PFSK-1 (cell line): Measurements from ENCODE around the gene DTYMK. TPM values are rescaled to one million over a fixed set of nuclear protein-coding genes. Genes with fewer than 3 reads are reported as not detected.

Experiments used
- FOXP2 ChIP-seq: optimal IDR thresholded peaks from 2 replicates; pipeline ENCODE3; 2011; ENCODE audit warnings: borderline replicate concordance, control low read depth, inconsistent platforms; ENCODE audit not compliant: insufficient read depth; ENCODE audit errors: extremely low read length, extremely low read depth
- POLR2AphosphoS5 ChIP-seq: IDR thresholded peaks from 2 replicates; pipeline ENCODE4 v1.6.1; 2012; ENCODE audit warnings: low read depth, mild to moderate bottlenecking, control low read depth, low read length, moderate library complexity
- SIN3A ChIP-seq: IDR thresholded peaks from 2 replicates; pipeline ENCODE4 v1.6.1; 2012; ENCODE audit warnings: mild to moderate bottlenecking, low read length, moderate library complexity, borderline replicate concordance; ENCODE audit not compliant: insufficient read depth
- TAF1 ChIP-seq: IDR thresholded peaks from 2 replicates; pipeline ENCODE4 v1.6.1; 2012; ENCODE audit warnings: low read length, control low read depth, borderline replicate concordance; ENCODE audit not compliant: insufficient read depth
- polyA plus RNA-seq: library from polyadenylated mRNA; unstranded; fragments of >200 nt; gene quantifications from one replicate; pipeline ENCODE4 v1.2.1, GENCODE V29; 2012; ENCODE audit warnings: low read depth, missing spikeins; ENCODE audit not compliant: insufficient read length
- TF ChIP-seq, protein P1 (sequence below), 2 experiments: IDR thresholded peaks; 2 replicates each; pipeline versions ENCODE4 v1.6.1 to v1.8.0; 2011 to 2012; ENCODE audit warnings: low read depth in 2 of 2, low read length in 2 of 2, control low read depth in 1 of 2, inconsistent platforms in 1 of 2, mild to moderate bottlenecking in 1 of 2, moderate library complexity in 1 of 2; ENCODE audit not compliant: insufficient read depth in 1 of 2

DTYMK gene, protein sequence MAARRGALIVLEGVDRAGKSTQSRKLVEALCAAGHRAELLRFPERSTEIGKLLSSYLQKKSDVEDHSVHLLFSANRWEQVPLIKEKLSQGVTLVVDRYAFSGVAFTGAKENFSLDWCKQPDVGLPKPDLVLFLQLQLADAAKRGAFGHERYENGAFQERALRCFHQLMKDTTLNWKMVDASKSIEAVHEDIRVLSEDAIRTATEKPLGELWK
- 49.2 TPM for polyA plus RNA-seq

DNA sequence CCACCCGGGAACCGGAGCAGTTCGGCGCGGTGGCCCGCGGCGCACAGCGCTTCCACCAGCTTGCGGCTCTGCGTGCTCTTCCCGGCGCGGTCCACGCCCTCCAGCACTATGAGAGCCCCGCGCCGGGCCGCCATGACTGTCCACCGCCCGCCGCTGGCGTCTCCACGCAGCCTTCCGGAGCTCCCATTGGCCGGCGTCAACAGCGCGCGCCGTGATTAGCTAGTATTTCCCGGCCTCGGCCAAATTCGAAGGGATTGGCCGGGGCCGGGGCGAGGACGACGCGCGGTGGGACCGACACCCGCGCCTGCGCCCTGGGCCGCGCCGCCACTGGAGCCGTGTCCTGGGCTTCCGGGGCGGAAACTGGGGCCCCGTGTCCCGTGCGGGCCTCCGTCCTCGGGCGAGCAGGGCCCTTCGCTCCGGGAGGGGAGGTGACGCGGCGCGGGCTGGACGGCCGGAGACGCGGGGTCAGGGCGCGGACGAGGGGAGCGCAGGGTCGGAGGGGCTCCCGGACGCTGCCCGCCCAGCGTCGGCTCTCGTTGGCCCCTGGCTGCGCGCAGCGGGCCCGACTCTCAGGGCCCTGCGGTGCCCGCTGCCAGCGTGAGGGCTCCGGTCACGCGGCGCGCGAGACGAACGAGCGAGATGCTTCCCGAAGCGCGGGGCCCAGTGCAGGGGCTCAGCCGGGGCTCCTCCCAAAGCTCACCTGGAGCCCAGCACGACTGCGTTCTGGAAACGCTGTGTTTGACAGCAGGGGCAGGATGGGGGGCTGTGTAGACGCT lies at the start of gene DTYMK:
Gene DTYMK, minus strand, starts transcription at position 166 of the 776 bp plus-strand sequence. Its CDS starts 32 bp downstream, at position 134.
- TF ChIP-seq POLR2AphosphoS5, result peak; percentile 88
- no peak; the same call in 1 of the 2 replicates for TF ChIP-seq SIN3A
- peak; percentile 88 for TF ChIP-seq FOXP2
- TF ChIP-seq TAF1, result peak; percentile 81; the same call in 1 of the 2 replicates
- TF ChIP-seq, protein P1, sequence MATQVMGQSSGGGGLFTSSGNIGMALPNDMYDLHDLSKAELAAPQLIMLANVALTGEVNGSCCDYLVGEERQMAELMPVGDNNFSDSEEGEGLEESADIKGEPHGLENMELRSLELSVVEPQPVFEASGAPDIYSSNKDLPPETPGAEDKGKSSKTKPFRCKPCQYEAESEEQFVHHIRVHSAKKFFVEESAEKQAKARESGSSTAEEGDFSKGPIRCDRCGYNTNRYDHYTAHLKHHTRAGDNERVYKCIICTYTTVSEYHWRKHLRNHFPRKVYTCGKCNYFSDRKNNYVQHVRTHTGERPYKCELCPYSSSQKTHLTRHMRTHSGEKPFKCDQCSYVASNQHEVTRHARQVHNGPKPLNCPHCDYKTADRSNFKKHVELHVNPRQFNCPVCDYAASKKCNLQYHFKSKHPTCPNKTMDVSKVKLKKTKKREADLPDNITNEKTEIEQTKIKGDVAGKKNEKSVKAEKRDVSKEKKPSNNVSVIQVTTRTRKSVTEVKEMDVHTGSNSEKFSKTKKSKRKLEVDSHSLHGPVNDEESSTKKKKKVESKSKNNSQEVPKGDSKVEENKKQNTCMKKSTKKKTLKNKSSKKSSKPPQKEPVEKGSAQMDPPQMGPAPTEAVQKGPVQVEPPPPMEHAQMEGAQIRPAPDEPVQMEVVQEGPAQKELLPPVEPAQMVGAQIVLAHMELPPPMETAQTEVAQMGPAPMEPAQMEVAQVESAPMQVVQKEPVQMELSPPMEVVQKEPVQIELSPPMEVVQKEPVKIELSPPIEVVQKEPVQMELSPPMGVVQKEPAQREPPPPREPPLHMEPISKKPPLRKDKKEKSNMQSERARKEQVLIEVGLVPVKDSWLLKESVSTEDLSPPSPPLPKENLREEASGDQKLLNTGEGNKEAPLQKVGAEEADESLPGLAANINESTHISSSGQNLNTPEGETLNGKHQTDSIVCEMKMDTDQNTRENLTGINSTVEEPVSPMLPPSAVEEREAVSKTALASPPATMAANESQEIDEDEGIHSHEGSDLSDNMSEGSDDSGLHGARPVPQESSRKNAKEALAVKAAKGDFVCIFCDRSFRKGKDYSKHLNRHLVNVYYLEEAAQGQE (IDR thresholded peaks at IDR 0.05; ENCODE audit: insufficient read depth in 1 of 2, low read depth in 2 of 2, low read length in 2 of 2), result peak in 1 of 2 experiments; percentile 64; a peak in 2 of 4 replicates

DNA sequence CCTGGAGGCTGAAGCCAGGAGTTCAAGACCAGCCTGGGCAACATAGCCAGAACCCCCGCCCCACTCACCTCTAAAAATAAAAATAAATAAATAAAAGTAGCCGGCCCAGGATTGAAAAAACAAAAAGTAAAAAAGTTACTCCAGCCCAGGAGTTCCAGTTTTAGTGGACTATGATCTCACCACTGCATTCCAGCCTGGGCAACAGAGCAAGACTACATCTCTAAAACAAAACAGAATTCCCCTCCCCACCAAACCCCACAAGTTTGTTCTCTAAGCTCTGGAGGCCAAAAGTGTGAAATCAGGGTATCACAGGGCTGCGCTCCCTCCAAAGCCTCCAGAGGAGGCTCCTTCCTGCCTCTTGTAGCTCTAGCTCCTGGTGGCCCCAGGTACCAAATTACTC lies 49.5 kb upstream of the DTYMK start:
- TF ChIP-seq TAF1 (no peak), SIN3A (no peak)

DNA sequence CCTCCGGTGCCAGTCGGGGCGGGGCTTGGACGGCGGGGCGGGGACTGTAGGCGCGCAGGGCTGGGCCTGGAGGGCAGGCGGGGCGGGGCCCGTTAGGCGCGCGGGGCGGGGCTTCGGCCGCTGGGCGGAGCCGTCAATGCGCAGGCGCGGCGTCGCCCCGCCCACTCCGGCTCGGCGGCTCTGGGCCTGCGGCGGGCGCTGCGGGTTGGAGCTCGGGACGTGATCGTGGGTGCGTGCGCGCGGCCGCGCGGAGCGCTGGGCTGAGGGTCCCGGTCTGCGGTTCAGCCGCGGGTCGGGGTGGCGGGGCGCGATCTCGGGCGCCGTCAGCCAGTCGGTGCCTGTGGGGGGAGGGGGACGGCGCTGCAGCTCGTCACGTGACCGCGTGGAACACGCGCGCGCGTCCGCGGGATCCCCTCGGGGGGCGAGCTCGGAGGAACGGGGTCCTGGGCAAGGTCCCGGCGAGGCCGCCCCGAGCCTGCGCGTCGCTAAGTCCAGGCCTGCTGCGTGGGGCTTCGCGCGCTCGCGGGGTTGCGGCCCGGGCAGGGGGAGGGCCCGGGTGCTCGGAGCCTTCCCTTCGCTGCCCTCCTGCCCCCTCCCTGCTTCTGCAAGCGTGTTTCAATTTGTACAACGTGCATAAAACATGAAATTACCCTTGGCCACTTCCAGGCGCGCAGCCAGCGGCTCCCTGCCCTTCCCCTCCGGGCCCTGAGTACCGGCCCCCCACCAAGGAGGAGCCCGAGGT lies 48.0 kb upstream of the DTYMK start, which contains the start of gene D2HGDH:
Gene D2HGDH, plus strand, starts transcription at position 164 of the 742 bp plus-strand sequence. CDS start 595 bp downstream, outside the sequence.
- no peak for TF ChIP-seq SIN3A
- peak; percentile 92 for TF ChIP-seq POLR2AphosphoS5
- TF ChIP-seq, protein P1 (IDR thresholded peaks at IDR 0.05; ENCODE audit: insufficient read depth in 1 of 2, low read depth in 2 of 2, low read length in 2 of 2), result no peak
- peak; percentile 39 for TF ChIP-seq FOXP2

DNA sequence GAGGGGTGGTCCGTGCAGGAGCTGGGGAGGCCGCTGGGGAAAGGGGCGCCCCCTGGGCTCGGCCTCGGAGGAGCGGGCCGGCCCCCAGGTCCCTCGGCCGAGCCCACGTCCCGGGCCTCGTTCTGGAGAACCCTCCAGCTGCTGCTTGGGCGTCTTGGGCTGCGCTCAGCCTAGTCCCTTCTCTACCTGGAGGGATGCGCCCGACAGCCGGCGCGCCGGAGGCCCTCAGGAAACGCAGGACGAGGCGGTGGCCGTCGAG lies 47.5 kb upstream of the DTYMK start:
- no peak for TF ChIP-seq SIN3A
- TF ChIP-seq, protein P1 (IDR thresholded peaks at IDR 0.05; ENCODE audit: insufficient read depth in 1 of 2, low read depth in 2 of 2, low read length in 2 of 2), result no peak
- no peak for TF ChIP-seq POLR2AphosphoS5
- no peak for TF ChIP-seq FOXP2
- no peak for TF ChIP-seq TAF1

DNA sequence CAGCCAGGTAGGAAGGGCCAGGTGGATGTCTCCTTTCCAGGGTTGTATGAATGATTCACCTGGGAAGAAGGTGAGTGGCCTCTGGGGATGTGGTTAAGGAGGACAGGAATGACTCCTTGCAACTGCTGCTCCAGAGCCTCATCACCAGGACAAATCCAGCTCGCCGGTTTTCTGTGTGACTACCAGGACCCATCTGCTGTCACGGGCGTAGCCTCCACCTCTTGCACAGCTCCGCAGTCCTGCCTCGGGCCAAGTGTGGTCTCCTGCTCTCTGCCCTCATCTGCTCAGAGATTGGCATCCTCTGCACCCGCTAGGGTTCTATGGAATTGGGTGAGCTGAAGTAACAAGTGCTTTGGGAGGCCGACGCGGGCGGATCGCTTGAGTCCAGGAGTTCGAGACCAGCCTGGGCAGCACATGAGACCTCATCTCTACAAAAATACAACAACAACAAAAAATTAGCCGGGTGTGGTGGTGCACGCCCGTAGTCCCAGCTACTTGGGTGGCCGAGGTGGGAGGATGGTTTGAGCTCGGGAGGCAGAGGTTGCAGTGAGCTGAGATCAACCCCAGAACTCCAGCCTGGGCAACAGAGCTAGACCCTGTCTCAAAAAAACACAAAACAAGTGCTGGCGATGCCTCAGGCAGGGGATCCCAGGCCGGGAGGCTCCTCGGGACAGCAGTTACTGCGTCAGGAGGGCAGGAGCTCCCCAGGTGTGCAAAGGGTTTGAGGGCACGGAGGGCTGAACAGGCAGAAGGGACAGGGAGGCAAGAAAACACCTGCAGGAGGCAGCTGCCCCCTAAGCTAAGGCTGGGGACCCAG lies 47.0 kb upstream of the DTYMK start:
- TF ChIP-seq, protein P1 (IDR thresholded peaks at IDR 0.05; ENCODE audit: insufficient read depth in 1 of 2, low read depth in 2 of 2, low read length in 2 of 2), result no peak
- TF ChIP-seq SIN3A, result no peak
- TF ChIP-seq POLR2AphosphoS5, result no peak
- TF ChIP-seq FOXP2, result no peak
- no peak for TF ChIP-seq TAF1
